Measurements from ENCODE around the gene PPP3R1.

The PPP3R1 gene

DNA sequence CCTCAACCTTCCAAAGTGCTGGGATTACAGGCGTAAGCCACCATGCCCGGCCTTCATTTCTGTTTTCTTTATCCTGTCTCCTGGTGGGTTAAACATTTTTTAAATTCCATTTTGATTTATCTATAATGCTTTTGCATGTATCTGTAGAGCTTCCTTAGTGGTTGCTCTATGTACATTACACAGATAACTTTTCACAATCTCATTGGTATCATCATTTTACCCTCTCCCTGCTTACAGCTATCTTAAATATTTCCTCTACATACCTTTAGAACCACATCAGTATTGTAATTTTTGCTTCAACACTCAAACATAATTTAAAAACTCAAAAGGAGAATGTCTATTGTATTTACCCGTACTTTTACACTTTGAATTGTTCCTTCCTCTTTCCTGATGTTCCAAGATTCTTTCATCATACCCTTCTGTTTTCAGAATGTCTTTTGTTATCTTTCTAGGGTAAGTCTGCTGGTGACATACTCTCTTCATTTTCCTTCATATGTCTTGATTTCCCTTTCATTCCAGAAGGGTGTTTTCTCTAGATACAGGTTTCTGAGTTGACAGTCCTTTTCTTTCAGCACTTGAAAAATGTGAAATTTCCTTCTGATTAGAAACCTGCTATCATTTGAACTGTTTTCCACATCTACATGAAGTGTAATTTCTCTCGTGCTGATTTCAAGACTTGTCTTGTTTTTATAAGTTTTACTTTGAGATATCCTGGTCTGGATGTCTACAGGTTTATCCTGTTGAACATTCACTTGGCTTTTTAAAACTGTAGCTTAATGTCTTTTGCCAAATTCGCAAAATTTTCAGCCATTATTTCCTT is 21.9 kb downstream of the PPP3R1 start:
- no peak for DNase-seq

GRCh38 chr2:68226794-68227193 is 25.5 kb downstream of the PPP3R1 start:
- DNase-seq = no peak

- DNase-seq = no peak
Observed at GRCh38 chr2:68225119-68225632, 27.2 kb downstream of the PPP3R1 start.

DNA sequence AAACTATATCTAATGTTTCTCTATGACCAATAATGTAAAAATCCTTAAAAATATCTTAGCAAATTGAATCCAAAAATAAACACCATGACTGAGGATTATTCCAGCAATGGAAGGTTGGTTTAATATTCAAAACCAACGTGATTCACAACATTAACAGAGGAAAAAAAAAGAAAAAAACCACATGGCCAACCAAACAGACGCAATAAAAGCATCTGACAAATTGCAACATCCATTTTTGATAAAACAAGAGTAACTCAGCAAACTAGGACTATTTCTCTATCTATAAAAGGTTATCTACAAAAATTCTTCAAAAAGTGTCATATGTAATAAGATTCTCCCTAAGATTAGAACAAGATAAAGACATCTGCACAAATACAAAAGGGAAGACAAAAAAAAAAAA is 28.9 kb downstream of the PPP3R1 start:
- no peak for DNase-seq

GRCh38 chr2:68222287-68222686 is 30.0 kb downstream of the PPP3R1 start:
- no peak for DNase-seq

DNA sequence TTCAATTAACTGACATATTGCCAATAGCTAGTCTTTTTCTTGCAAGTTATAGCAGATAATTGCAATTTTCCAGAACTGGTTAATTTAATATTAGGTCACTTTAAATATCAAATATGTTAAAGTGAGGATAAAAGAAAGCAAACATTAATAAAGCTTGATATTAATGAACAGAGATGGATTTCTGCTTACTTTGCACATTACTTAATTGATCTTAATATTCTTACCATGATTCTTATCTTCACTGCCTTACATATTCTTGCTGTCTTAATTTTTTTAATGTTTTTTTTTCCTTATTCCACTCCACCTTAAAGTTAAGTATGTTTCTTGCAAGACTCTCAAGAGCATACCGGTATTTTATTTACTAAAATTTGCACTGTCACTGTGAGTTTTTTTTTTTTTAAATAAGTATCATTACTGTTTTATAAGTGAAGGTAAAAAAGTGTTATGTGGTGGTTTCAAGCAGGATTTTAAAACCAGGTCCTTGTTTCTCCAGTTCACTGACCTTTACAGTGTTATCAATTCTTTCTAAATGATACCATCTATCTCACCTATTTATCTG is 33.9 kb downstream of the PPP3R1 start:
- DNase-seq = no peak

- DNase-seq = no peak
Observed at GRCh38 chr2:68217729-68218128, 34.6 kb downstream of the PPP3R1 start.

DNA sequence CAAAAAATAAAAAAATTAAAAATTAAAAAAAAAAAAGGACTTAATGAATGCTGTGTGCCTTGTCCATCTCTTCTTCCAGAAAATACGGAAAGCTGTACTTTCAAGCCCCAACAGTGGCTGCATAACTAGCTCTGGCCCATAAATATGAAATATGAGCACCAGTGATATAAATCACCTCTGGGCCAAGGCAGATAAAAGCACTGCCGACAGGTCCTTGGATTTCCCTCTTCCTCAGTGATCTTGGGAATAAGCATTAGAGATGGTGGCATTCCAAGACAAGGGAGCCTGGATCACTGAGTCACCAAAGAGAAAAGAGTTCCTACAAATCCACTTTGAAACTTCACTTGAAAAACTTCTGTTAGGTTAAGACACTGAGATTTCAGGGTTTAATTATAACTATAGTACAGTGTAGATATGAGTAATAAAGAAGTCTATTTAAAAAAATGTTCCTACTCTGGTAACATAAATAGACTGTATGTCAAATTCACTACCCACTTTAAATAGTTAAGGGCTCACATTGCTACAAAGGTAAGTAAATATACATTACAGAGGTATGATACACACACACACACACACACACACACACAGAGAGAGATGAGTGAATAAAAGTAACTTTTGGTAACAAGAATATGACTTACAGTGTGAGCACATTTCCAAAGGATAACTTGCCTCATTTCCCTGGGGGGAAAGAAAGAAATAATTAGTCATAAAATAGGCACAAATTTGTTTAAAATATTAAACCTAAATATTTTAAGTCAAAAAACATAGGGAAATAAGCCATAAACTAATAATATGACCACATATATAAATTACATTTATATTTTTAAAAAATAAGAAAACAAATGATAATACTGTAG is 35.6 kb downstream of the PPP3R1 start:
- DNase-seq = no peak

GRCh38 chr2:68214381-68214780 is 38.0 kb downstream of the PPP3R1 start:
- no peak for DNase-seq

DNA sequence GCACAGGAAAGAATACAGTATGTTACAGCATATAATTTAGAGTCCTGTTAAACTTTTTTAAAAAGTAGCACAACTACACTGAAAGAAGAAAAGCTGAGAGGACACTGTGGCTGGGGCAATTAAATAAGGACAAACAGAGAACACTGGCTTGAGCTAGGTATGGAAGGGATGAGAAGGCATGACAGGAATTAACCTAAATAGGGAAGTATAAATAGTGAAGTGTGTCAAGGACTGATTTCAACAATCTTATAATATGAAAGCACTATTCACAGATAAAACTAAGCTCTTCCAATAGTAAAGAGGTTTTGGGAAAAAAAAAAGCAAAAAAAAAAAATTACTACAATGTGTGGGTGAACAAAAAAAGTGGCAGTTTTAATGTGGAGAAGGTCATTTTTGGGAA is 45.5 kb downstream of the PPP3R1 start:
- no peak for DNase-seq

- DNase-seq = no peak
Observed at GRCh38 chr2:68203587-68203986, 48.7 kb downstream of the PPP3R1 start.

GRCh38 chr2:68200157-68200787 is 52.1 kb downstream of the PPP3R1 start:
- no peak for DNase-seq

DNA sequence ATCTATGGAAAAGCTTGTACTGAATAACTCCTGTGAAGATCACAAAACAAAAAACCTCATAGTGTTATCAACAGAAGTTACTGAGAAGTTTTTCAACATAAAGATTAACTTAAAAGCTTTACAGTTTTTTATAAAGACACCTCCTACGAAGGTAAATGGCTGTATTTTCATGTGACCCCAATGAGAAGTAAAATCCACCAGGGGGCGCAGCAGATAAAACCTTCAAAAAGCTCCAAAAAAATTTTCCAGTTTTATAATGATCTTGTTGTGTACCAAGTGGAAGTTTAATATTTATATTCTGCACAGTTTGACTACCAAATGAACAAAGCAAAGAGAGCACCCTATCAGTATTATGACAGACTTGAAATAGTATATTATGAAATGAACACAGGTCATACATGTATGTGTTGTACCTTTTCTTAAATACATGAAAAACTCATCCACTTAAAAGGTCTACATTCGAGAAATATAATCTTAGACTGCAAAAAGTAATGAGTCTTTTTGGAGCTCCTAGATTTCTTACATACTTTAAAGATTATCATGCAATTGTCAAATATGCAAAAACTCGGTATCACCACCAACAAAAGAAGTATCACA is 56.1 kb downstream of the PPP3R1 start:
- DNase-seq = no peak

GRCh38 chr2:68195096-68195495 is 57.2 kb downstream of the PPP3R1 start:
- no peak for DNase-seq

- DNase-seq = no peak
Observed at GRCh38 chr2:68193787-68194372, 58.5 kb downstream of the PPP3R1 start.

DNA sequence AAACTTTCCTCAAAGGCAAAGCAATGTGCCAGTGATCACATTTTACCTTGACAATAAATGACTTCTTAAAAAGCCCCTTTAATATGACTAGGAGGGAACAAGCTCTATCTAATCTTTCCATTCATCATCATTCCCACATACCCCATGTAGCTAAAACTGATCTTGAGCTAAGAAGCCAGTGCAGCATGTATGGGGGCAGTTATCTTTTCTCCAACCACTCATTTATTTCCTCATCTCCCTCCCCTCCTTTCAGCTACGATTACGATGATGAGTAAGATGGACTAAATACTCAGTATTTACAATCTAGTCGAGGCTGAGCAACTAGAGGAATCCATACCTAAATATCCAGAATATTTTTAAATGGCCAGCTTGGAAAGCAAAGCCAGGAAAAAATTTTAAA is 59.2 kb downstream of the PPP3R1 start:
- no peak for DNase-seq

DNA sequence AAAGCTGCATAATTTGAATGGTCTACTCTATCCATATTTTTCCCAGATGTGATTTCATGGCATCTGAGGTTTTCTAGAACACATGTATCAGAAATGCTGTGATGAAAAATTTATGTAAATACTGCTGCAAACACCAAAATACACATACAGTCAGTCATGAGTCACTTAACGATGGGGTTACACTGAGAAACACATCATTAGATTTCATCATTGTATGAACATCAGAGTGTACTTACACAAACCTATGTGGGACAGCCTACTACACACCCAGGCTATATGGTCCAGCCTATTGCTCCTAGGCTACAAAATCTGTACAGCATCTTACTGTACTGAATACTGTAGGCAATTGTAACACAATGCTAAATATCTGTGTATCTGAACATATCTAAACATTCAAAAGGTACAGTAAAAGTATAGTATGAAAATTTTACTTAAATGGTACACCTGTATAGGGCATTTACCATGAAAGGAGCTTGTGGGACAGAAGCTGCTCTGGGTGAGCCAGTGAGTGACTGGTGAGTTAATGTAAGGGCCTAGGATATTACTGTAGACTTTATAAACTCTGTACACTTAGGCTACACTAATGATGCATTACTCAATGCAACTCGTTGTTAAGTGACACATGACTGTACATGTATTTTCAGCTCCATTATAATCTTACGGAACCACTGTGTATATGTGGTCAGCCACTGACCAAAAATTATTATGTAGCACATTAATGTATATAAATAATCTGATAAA is 61.2 kb downstream of the PPP3R1 start:
- no peak for DNase-seq

GRCh38 chr2:68189991-68190784 is 62.1 kb downstream of the PPP3R1 start:
- no peak for DNase-seq

- no peak for DNase-seq
Observed at GRCh38 chr2:68188831-68189230, 63.5 kb downstream of the PPP3R1 start.

DNA sequence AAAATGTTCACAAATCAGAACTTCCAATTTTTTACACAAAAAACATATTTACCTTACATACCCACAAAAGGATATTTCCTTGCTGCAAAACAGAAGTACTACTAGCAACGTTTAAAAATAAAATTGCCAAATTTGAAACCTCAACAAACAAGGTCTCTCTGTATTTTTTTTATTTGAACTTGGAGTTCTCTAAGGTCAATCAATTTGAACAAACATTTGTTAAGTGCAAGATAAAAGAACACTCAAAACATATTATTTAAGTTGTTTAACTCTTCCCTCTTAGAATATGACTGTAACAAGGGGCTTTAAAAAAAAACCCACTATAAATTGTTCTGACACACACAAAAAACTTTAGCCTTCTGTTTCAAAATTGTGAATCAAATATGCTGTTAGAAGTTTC is 65.0 kb downstream of the PPP3R1 start:
- no peak for DNase-seq

Data from activated T-cell treated with anti-CD3 and anti-CD28 coated beads, Interleukin-2, amount 50 U/mL, for 48 hours (primary cell).